ENCODE results near the gene KIAA1191. TPM values are rescaled to one million over a fixed set of nuclear protein-coding genes. Genes with fewer than 3 reads are reported as not detected.

The KIAA1191 gene
- total and polyA plus RNA-seq, 9 donors = 35.0 to 74.6 (median 62.8) TPM

DNA sequence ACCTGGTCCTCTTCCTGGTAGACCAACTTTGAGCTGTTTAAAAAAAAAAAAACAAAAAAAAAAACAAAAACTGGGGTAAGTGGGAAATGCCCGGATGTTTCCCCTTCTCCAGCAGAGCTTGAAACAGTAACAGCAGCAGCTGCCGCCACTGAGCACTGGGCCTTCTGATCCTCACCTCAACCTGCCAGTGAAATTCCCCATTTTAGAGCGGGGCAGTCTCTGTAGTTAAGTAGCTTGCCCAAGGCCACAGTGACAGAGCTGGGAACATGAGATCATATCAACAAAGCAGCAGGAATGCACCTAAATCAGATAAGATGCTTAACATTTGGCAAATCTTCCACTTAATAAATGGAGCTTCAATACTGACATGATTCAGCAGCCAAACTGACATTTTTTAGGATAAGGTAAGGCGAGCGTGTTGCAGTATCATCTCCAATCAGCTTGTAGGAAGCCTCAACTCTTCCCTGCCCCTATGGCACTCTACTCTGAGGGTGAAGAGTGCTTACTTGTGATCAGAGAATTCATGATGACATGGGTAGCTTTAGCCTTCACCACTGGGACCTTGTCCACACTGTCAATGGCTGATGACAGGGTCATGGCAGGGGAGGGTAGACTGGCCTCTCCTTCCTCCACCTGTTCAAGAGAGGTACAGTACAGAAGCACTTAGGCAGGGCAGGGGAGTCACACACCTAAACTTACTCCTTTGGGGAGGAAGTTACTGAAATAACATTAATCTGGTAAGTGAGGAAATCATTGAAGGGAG lies 9.3 kb downstream of the KIAA1191 start:
- 72% methylated on average over 2 of the region's 5 CpGs for WGBS (ENCODE audit: insufficient coverage)
- Histone ChIP-seq H3K27me3 (ENCODE audit: control insufficient read depth, insufficient read depth, low read length) (no peaks in the 10 kb centered on the region), H3K4me3 (ENCODE audit: low read length) (no peak overlapping the region), H3K36me3 (ENCODE audit: control insufficient read depth, insufficient read depth, low read length) (peaks cover 80% of the 10 kb centered on the region), H3K27ac (ENCODE audit: low read length) (no peak overlapping the region), H3K9me3 (replicated peaks; ENCODE audit: control insufficient read depth, low read depth, low read length) (no peaks in the 10 kb centered on the region), H3K4me1 (ENCODE audit: control insufficient read depth, insufficient read depth, low read length) (peaks cover 14% of the 10 kb centered on the region)
- DNase-seq = no peak

DNA sequence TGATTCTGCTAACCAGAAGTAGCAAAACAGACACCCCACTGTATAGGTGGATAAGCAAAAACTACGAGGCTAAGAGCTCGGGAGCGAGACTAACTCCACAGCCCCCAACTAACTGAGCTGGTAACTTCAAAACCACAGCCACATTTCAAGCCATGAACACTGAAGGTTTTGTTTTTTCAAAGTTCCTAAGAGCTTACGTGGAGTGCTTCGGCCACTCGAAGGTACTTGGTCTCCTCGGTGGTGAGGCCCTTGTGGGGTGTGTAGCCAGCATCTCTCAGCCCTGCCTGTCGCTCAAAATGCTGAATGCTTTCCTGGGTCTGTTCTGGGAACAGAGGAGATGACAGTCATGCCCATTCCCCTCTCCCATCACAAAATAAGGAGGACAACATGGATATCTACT lies 11.1 kb downstream of the KIAA1191 start:
- H3K27me3 ChIP-seq (ENCODE audit: control insufficient read depth, insufficient read depth, low read length) = no peaks in the 10 kb centered on the region
- H3K9me3 ChIP-seq (replicated peaks; ENCODE audit: control insufficient read depth, low read depth, low read length) = no peaks in the 10 kb centered on the region
- no peak overlapping the region for H3K4me3 ChIP-seq (ENCODE audit: low read length)
- H3K4me1 ChIP-seq (ENCODE audit: control insufficient read depth, insufficient read depth, low read length) = peaks cover 14% of the 10 kb centered on the region
- 100% methylated on average over 5 of the region's 8 CpGs for WGBS (ENCODE audit: insufficient coverage)
- H3K36me3 ChIP-seq (ENCODE audit: control insufficient read depth, insufficient read depth, low read length) = peaks cover 72% of the 10 kb centered on the region
- DNase-seq = no peak
- no peak overlapping the region for H3K27ac ChIP-seq (ENCODE audit: low read length)

DNA sequence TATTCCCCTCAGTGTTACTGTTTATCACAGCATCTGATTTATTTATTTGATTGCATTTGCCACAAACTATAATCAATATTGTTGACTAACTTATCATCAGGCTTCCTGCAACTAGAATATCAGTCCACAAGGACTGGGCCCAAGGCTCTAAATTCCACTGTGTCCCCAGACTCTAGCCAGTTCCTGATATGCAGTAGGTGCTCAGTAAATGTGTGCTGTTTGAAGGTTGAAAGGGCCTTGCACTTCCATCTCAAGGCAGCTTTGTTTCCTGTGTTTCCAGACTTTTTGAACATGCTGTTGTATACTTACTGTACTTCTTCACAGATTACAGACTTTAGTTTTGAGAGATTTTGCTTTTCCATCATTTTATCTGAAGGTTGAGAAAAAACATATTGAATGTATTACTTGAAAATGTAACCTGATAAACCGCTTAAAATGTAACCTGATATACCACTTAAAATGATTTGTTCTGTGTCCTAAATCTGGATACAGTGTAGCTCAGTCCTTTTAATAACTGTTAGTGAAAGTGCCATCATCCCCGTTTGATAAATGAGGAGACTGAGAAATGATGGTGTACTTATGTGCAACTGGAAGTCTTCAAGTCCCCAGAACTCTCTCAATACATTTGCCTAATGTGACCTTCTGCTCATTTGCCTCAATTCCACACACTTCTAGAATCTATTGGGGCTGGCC lies 18.7 kb downstream of the KIAA1191 start:
- WGBS (ENCODE audit: insufficient coverage) = no CpG with 5 or more reads among the region's 2 CpGs

DNA sequence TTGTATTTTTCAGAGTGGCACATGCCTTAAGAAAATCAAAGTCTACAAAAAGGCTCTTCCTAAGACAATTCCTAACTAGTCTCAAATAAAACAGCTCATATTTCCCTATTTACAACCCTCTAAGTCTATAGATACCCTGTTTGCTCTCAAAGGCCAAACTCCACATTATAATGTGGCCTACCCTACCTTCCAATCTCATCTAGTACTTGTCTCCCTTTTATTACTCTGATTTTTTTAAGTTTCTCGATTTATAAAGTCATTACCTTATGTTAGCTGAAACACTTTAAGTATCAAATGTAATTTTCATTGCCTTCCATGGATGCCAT lies 19.4 kb downstream of the KIAA1191 start:
- H3K27ac ChIP-seq (ENCODE audit: low read length) = no peak overlapping the region
- no peak for DNase-seq
- 100% methylated on average over 1 of the region's 1 CpG for WGBS (ENCODE audit: insufficient coverage)
- no peaks in the 10 kb centered on the region for H3K9me3 ChIP-seq (replicated peaks; ENCODE audit: control insufficient read depth, low read depth, low read length)
- H3K27me3 ChIP-seq (ENCODE audit: control insufficient read depth, insufficient read depth, low read length) = no peaks in the 10 kb centered on the region
- no peak overlapping the region for H3K4me3 ChIP-seq (ENCODE audit: low read length)
- no peaks in the 10 kb centered on the region for H3K4me1 ChIP-seq (ENCODE audit: control insufficient read depth, insufficient read depth, low read length)
- H3K36me3 ChIP-seq (ENCODE audit: control insufficient read depth, insufficient read depth, low read length) = peaks cover 26% of the 10 kb centered on the region

More for the DNA sequence above, 18.7 kb downstream of the KIAA1191 start:
- Histone ChIP-seq H3K36me3 (ENCODE audit: control insufficient read depth, insufficient read depth, low read length) (peaks cover 26% of the 10 kb centered on the region), H3K4me1 (ENCODE audit: control insufficient read depth, insufficient read depth, low read length) (no peaks in the 10 kb centered on the region), H3K9me3 (replicated peaks; ENCODE audit: control insufficient read depth, low read depth, low read length) (no peaks in the 10 kb centered on the region), H3K4me3 (ENCODE audit: low read length) (no peak overlapping the region), H3K27me3 (ENCODE audit: control insufficient read depth, insufficient read depth, low read length) (no peaks in the 10 kb centered on the region), H3K27ac (ENCODE audit: low read length) (no peak overlapping the region)
- no peak for DNase-seq

DNA sequence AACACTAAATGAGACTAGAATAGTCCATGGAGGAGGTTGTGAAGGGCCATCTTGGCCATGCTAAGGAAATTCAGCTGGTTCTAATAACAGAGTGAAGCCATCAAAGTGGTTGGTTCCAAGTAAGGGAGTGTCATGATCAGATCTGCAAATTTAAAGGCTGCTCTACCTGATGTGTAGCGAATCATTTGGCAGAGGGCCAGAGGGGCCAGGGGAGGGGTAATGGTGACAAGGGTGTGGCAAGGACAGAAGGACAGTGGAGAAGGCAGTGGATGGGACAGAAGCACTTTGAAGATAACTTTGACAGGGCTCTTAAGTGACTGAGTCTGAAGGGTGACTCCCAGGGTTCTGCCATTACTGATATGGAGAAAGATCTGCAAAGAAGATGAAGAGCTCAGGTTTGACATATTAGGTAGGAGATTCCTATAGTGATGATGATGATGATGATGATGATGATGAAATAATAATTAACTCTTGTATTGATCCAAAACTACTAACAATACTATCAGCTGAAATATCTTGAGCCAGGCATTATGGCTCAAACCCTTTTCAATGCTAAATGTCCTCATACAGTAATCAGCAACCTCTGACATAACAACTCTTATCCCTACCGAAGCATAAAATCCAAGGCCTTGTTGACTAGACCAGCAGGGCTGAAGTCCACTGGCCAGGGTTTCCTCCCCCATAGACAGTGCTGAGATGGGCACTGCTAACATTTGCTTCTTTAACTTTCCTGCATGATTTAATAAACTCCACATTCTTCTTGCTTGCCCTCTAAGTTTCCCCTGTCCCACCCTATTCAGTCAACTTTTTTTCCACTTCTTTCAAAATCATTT lies 20.0 kb downstream of the KIAA1191 start:
- no peak for DNase-seq
- H3K27me3 ChIP-seq (ENCODE audit: control insufficient read depth, insufficient read depth, low read length) = no peaks in the 10 kb centered on the region
- H3K36me3 ChIP-seq (ENCODE audit: control insufficient read depth, insufficient read depth, low read length) = peaks cover 26% of the 10 kb centered on the region
- H3K9me3 ChIP-seq (replicated peaks; ENCODE audit: control insufficient read depth, low read depth, low read length) = no peaks in the 10 kb centered on the region
- H3K4me3 ChIP-seq (ENCODE audit: low read length) = no peak overlapping the region
- no peaks in the 10 kb centered on the region for H3K4me1 ChIP-seq (ENCODE audit: control insufficient read depth, insufficient read depth, low read length)
- no peak overlapping the region for H3K27ac ChIP-seq (ENCODE audit: low read length)
- WGBS (ENCODE audit: insufficient coverage) = 85% methylated on average over 2 of the region's 2 CpGs

DNA sequence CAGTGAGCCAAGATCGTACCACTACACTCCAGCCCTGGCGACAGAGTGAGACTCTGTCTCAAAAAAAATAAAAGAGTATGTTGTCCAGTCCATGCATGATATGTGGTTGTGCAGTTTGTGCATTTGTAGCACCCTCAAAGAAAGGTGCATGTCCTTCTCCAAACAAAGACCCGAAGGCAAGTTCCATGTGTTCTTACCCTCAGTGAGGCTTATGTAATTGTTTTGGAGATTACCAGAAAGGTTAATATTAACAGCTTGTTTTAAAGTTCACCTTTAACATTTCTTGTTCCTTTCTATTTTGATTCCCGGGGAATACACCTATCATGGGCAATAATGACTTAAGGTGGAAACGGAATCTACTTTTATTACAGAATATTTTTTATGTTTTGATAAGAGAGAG lies 22.3 kb downstream of the KIAA1191 start:
- Histone ChIP-seq H3K9me3 (replicated peaks; ENCODE audit: control insufficient read depth, low read depth, low read length) (peaks cover 2% of the 10 kb centered on the region), H3K4me1 (ENCODE audit: control insufficient read depth, insufficient read depth, low read length) (no peaks in the 10 kb centered on the region), H3K36me3 (ENCODE audit: control insufficient read depth, insufficient read depth, low read length) (peaks cover 19% of the 10 kb centered on the region), H3K27ac (ENCODE audit: low read length) (no peak overlapping the region), H3K4me3 (ENCODE audit: low read length) (no peak overlapping the region), H3K27me3 (ENCODE audit: control insufficient read depth, insufficient read depth, low read length) (no peaks in the 10 kb centered on the region)
- no peak for DNase-seq
- no CpG with 5 or more reads among the region's 5 CpGs for WGBS (ENCODE audit: insufficient coverage)

DNA sequence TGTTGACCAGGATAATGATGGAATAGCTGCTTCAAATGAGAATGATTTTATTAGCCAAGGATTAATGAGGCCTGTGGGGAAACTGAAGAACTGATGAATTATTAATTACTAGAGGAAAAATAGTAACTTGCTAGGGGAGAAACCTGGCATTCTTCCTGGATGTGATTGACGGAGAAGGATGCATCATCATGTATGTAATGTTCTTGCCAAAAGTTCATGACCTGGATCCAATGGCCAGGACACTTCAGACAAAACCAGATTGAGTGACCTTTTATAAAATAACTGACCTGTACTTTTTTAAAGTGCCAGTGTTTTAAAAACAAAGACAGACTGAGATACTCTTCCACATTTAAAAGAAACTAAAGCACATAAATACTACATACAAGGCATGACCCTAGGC lies 23.7 kb downstream of the KIAA1191 start:
- no peak for DNase-seq
- Histone ChIP-seq H3K4me3 (ENCODE audit: low read length) (no peak overlapping the region), H3K36me3 (ENCODE audit: control insufficient read depth, insufficient read depth, low read length) (peaks cover 19% of the 10 kb centered on the region), H3K9me3 (replicated peaks; ENCODE audit: control insufficient read depth, low read depth, low read length) (peaks cover 2% of the 10 kb centered on the region), H3K27ac (ENCODE audit: low read length) (no peak overlapping the region), H3K4me1 (ENCODE audit: control insufficient read depth, insufficient read depth, low read length) (no peaks in the 10 kb centered on the region), H3K27me3 (ENCODE audit: control insufficient read depth, insufficient read depth, low read length) (no peaks in the 10 kb centered on the region)
- 80% methylated on average over 1 of the region's 1 CpG for WGBS (ENCODE audit: insufficient coverage)

DNA sequence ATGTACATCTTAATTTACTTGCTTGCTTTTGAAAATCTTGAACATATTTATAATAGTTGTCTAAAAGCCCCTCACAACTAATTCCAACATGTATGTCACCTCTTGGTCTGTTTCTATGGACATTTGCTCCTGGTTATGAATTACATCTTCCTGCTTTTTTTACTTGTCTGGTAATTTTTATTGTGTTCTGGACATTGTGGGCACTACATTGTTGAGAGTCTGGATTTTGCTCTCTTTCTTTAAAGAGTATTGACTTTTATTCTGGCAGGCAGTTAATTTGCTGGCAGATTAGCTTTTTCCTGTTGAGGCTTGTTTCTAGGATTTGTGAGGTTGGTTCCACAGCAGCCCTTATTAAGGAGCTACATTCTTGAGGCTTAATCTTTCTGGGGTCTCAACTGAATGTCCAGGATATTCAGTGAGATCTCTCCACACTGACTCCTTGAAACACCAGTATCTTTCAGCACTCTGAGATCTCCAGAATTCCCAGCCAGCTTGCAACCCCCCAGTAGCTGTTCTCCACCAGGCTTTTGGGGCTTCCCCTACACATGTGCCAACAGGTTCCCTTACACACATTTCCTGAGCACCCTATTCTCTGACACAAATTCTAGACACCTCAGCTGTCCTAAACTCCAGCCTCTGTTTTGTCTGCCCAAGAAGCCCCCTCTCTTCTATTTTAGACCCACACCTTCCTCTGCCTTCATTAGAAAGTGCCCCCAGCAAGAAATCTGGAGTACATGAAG lies 27.4 kb downstream of the KIAA1191 start:
- DNase-seq = no peak
- H3K36me3 ChIP-seq (ENCODE audit: control insufficient read depth, insufficient read depth, low read length) = peaks cover 19% of the 10 kb centered on the region
- H3K9me3 ChIP-seq (replicated peaks; ENCODE audit: control insufficient read depth, low read depth, low read length) = peaks cover 2% of the 10 kb centered on the region
- no peak overlapping the region for H3K27ac ChIP-seq (ENCODE audit: low read length)
- H3K4me3 ChIP-seq (ENCODE audit: low read length) = no peak overlapping the region
- H3K4me1 ChIP-seq (ENCODE audit: control insufficient read depth, insufficient read depth, low read length) = no peaks in the 10 kb centered on the region
- no peaks in the 10 kb centered on the region for H3K27me3 ChIP-seq (ENCODE audit: control insufficient read depth, insufficient read depth, low read length)

DNA sequence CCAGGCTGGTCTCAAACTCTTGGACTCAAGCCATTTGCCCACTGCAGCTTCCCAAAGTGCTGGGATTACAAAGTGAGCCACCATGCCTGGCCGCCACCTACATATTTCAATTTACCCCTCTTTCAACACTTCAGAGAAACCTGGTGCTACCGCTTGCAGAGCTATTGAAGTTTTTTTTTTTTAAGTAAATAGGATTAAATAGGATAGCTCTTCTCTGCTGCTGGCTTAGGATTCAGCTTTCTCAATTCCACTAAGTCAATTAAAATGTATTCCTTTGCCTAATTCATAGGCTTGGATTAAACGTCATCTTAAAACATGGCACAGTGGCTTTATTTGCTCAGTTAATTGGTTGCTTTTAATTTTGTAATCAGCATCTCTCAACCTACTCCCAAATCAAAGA lies 41.0 kb downstream of the KIAA1191 start:
- no CpG with 5 or more reads among the region's 3 CpGs for WGBS (ENCODE audit: insufficient coverage)
- Histone ChIP-seq H3K4me3 (ENCODE audit: low read length) (no peak overlapping the region), H3K27me3 (ENCODE audit: control insufficient read depth, insufficient read depth, low read length) (no peaks in the 10 kb centered on the region), H3K9me3 (replicated peaks; ENCODE audit: control insufficient read depth, low read depth, low read length) (no peaks in the 10 kb centered on the region), H3K36me3 (ENCODE audit: control insufficient read depth, insufficient read depth, low read length) (peaks cover 20% of the 10 kb centered on the region), H3K4me1 (ENCODE audit: control insufficient read depth, insufficient read depth, low read length) (no peaks in the 10 kb centered on the region), H3K27ac (ENCODE audit: low read length) (no peak overlapping the region)
- DNase-seq = no peak

Data from muscle of leg (tissue), 11 donors.